GM10847 (cell line): ENCODE data around the gene MEIOB.

Experiments used
- POLR2A ChIP-seq: IDR thresholded peaks from 2 replicates; pipeline ENCODE4 v1.6.1; 2011; ENCODE audit not compliant: insufficient read length; ENCODE audit errors: extremely low read depth

Gene MEIOB

DNA sequence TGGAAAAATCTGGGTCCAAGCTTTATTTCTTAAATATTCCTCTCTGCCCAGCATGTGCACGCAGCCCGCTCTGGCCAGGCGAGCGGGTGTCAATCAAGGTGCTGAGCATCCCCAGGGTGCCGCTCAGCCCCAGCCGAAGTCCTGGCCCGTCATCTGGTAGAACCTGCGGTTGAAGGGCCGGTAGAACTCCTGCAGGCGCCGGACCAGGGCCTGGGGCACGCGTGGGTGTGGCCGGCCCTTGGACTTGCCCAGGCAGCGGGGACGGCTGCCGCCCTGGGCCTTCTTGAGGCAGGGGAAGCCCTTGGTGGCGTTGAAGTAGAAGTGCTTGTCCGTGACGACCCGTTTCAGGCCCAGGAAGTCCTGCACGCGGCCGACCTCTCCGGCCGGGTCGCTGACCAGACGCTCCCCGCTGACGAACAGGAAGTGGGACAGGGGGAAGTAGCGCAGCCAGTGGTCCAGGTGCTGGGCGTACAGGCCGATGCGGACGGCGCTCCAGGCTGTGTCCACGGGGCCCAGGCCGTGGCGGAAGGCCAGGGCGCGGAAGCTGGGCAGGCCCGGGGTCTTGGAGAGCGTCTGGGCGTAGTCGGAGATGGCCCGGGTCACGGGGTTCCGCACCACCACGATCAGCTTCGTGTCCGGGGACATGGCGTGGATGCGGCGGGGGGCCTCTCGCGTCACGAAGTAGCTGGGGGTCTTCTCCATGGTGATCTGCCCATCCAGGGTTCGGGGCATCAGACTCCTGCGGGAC, 39.7 kb upstream of the MEIOB start:
- no peak for TF ChIP-seq POLR2A

DNA sequence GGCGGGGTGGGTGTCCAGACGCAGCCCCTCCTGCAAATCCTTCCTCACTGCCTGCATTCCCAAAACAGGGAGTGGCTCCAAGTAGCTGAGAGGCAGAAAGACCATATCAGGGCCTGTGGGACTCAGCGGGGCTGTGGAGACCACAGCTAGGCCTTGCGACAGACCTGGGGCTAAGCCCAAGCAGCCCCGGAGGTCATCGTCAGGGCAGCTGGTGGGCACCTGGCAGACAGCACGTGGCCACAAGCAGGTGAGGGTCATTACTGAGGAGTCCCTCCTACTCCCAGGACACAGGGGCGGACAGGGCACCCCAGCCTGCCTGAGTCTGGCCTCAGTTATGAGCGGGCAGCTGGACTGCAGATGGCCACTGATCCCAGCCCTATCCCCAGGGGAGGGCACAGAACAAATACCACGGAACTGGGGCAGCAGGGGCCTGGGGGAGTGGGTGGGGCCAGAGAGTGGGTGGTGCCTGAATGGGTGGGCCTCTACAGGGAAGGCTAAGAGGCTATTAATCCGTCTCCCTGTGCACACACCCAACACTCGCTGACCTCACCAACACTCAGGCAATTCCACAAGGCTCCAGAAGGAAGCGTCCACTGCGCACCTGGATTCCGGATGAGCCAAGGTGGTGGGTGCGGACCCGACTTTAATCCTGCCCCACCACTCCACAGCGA, 37.7 kb upstream of the MEIOB start:
- no peak for TF ChIP-seq POLR2A

DNA sequence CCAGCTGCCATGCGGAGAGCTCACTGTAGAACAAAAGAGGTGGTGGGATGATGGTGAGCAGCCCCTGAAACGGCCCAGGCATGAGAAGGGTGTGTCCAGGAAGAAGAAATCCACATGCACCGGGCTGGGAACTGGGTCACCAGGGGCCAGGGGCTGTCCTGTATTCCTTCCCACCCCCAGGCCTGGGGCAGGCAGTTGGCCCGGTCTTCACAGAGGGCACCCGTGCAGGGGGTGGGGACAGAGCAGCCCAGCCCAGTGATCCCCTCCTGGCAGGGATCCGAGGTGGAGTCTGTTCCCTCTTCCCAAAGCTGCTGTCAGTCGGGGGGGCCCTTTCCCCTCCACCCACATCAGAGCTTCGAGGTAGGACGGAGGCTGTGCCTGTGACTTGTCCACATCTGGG, 37.0 kb upstream of the MEIOB start:
- no peak for TF ChIP-seq POLR2A

DNA sequence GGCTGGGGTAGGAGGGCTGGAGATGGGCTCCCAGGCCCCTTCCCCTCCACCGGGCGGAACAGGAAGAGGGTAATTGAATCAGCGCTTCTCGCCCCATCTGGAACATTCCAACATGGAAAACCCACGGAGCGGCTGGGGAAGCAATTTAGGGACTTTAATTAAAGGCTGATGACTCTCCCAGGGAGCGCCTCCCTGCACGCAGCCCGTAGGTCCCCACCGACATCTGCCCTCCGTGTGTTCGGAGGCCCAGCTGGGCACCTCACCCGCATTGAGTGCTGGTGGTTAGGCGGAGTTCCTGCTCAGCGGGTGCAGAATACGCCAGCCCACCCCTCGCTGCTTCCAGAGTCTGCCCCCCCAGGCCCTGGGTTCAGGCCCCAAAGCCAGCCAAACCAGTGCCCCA, 36.2 kb upstream of the MEIOB start:
- TF ChIP-seq POLR2A = no peak

DNA sequence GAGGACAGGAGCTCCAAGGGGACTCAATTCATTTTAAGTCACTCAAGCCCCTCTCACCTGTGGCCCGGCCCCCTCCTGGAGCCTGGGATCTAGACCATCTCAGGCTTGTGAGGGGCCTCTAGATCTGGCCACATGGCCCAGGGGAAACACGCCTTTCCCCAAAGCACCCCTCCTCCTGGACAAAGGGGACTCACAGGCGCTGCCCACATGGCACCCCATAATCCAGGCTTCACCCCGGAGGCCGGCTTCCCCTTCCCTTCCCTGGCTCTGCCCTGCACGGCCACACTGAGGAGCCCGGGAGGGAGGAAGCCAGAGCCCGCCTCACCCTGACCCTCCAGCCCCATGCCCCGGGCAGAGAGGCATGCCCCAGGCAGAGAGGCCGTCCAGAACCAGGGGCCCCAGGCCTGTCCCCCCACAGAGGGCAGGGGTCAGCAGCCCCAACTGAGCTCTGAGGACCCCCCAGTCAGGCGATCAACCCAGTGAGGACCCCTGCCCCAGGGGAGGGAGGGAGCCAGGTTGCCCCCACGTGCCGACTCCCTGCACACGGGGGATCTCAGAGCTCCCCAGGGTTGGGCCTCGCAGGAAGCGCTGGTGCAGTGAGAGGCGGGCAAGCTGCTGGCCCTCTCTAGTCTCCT, 35.4 kb upstream of the MEIOB start:
- no peak for TF ChIP-seq POLR2A

DNA sequence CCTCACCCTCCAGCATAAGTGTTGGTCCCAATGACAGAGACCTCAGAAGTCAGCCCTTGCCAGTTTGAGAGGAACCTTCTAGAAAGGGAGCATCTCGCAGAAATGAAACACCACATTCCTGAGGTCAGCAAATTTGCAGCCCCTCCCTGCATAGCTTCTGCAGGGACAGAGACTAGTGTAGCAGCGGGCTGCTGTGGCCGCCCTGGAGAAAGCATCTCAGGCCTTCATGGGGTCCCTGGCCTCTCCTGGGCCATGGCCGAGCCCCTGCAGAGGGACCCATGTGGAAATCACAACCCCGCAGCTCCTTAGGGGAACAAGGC, 34.8 kb upstream of the MEIOB start:
- no peak for TF ChIP-seq POLR2A

DNA sequence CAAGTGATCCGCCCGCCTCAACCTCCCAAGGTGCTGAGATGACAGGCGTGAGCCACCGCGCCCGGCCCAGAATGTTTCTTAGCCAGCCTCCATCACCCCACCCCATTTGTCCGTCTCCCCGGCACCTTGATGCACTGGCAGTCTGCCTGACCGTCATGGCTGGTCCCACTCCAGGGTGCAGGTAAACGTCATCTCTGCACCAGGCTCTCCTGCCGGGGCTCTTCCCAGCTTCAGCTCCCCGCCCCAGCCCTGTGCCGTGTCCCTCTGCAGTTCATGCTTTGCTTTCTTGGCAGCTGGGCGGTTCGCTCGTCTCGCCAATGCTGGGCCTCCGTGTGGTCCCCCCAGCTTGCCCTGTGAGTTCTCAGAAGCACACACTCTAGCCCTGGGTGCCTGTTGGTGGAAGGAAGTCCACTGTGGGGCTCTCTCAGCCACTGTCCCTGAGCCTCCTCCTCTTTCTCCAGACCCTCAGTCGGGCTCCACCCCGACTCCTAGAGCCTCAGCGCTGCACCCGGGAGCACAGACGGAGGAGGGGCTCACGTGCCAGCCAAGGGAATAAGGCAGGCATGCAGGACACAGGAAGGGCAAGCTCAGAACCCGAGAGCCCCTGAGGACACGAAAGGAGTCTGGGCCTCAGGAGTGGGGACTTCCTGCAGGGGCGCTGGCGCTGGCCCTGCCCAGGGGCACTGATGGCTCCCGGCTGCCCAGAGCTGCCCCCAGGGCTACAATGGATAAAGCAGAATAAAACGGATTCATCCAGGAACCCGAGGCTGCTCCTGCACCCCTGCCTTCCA, 34.3 kb upstream of the MEIOB start:
- TF ChIP-seq POLR2A = no peak

DNA sequence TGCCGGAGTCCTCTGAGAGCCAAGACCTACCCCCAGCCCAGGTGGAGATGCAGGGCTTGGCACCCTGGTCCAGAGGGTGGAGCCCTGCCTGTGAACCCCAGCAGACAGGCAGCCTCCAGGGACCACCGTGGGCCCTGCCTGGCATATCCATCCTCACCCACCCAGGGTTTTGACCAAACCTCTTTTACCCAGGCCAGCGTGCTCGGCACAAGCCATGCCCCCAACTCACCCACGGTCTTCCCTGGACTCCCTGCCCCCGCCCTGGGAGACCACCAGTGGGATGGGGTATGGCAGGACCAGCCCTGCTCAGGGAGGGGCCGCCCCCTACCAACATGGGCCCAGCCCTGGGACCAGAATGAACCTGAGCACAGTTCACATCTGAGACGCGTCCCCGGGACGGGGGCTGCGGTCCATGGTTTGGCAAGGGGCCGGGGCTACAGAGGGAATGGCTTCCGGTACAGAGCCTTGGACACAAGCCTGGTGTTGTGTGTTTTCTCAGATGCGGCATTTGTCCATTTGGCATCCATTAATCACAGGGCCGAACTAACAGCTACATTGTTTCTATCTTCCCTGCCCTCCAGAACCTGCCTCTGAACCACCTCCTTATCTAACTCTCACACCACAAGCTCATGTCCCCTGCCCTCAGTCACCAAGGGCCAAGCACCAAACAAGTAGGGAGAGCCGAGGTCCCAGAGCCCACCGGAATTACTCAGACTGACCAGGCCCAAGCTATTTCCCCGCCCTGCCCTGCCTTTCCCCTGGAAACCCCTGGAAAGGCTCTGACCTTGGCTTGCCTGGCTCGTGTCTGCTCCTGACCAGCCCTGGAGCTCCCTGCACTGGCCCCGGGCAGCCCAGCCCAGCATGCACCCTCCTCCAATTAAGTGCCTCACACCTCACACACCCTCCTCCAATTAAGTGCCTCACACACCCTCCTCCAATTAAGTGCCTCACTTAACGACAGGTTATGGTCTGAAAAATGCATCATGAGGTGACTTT, 32.2 kb upstream of the MEIOB start:
- no peak for TF ChIP-seq POLR2A

DNA sequence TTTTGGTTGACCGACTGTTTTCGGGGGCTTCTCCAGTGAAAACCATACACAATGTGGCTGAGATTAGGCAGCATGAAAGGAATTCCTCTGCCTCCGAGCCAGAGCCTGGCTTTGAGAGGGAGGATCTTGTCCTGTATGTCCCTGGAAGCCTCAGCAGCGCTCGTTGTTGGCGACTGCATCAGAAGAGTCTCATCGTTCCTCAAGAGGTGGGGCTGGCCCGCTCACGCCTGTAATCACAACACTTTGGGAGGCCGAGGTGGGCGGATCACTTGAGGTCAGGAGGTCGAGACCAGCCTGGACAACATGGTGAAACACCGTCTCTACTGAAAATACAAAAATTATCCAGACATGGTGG, 31.2 kb upstream of the MEIOB start:
- no peak for TF ChIP-seq POLR2A

DNA sequence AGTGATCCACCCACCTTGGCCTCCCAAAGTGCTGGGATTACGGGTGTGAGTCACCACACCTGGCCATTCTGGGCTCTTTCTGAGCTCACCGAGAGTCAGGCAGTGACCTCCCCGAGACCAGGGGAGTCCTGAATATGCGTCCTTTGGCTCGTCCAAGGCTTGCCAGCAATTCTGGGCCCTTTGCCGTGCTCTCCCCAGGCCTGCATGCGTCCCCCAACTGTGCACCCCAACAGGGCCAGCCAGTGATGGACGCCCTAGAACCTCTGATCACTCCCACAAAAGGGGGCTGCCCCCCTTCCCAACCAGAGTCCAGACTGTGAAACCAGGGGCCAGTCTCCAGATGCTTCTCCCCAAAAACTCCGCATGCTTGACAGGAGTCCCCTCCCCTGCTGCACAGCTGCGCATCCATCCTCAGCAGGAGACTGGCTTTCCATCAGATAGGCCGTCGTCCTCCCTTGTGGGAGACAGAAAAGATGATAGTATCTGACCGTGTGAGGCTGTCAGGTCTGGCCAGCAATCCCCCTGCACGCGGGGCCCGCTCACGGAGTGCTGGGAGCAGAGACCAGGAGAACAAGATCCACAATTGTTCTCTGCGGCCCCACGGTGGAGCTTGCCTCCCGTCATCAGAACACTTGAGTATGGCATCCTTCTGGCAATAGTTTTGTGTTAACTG, 30.7 kb upstream of the MEIOB start:
- no peak for TF ChIP-seq POLR2A

DNA sequence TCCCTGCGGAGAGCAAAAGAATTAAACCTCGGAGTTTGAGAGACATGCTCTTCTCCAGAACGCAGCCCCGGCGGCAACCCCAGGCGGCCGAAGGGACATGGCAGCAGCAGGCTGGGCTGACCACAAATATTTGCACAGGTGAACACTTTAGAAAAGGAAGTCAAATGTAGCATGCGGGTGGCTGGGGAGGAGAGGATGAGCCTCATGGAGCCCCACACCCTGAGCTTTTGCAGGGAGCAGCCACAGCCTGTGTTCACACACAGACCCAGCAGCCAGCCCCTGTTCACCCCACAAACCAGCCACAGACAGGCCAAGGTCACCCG, 28.4 kb upstream of the MEIOB start:
- TF ChIP-seq POLR2A = no peak

DNA sequence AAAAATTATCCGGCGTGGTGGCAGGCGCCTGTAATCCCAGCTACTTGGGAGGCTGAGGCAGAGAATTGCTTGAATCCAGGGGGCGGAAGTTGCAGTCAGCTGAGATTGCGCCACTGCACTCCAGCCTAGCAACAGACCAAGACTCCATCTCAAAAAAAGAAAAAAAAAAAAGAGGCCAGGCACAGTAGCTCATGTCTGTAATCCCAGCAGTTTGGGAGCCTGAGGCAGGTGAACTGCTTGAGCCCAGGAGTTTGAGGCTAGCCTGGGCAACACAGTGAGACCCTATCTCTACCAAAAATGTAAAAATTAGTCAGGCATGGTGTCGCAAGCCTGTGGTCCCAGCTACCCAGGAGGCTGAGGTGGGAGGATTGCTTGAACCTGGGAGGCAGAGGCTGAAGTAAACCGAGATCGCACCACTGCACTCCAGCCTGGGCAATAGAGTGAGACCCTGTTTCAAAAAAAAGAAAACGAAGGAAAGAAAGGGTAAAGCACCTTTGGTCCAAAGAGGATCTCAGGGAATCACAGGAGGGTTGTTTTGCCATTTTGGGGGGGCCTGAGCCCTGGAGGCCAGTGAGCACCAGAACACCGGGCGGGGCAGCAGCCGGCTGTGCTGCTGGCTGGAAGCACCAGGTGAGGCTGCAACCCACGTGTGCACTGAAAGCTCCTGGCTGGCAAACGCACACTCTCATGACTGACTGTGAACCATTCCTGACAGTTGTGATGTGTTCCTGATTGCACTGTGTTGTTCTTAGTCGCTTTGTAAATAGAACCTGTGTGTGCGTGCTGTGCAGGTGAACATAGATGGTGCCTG, 27.9 kb upstream of the MEIOB start:
- TF ChIP-seq POLR2A = no peak

DNA sequence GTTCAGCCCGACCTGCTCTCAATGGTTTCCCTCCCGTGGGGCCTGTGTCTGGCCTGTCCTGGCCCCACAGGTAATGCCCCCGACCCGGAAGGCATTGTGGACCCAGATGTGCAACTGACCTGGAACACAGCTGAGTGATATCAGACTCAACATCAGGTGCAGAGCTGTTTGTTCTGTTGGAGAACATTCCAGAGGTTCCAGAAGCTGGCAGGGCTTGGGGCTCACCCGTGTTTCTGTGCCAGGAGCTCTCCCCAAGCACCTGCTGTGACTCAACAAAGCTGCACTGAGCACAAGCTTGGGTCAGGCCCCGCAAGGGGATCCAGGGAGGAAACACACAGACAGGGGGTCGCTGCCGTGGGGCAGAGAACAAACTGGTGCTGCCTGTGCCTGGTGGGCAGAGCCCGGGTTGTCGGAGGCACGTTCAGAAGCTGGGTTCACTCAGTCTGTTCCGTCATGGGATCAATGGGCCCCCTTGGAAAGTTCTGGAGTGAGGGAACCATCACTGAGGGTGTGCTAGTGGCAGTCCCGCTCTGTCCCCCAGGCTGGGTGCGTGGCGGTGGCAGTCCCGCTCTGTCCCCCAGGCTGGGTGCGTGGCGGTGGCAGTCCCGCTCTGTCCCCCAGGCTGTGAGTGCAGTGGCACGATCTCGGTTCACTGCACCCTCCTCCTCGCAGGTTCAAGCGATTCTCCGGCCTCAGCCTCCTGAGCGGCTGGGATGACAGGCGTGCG, 24.1 kb upstream of the MEIOB start:
- no peak for TF ChIP-seq POLR2A
